ENCODE measurements around the gene TMEM135.
"Not testable (repeated sequence)": the region's sequence is repeated elsewhere in the genome, so short reads cannot be mapped to it uniquely, and the experiment has no call there.

TMEM135 gene

DNA sequence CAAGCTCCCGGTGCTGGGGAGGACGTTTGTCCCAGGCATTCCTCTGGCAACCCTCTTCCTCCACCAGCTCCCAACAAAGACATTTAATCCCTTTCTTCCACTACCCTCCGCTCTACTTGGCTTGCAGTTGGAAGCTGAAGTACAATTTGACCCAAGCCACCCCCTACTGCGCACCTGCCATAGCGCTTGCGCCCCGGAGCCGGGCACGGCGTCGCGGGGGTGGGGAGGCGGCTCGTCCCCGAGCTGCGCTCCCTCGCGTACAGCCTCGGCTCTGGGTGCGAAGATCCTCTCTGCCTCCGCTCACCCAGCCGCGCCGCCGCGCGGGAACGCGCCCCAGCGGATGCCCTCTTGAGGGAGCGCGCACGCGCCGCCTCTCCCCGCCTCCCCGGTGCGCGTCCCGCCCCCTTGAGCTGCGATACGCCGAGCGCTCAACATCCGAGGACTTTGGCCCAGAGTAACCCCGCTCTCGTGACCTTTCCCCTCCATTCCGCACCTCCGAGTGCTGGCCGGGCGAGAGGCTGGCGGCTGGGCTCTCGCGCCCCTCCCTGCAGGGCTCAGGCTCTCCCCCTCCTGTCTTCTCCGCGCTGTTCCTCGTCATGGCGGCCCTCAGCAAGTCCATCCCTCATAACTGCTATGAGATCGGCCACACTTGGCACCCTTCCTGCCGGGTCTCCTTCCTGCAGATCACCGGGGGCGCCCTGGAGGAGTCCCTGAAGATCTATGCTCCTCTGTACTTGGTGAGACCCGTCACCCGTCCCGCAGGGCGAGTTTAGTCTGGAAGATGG, at the start of gene TMEM135:
Gene TMEM135, plus strand, starts transcription at position 485 of the 785 bp plus-strand sequence. Its CDS starts 112 bp downstream, at position 597.
- peak; percentile 80 for DNase-seq (ENCODE audit: low read depth, low spot score)

DNA sequence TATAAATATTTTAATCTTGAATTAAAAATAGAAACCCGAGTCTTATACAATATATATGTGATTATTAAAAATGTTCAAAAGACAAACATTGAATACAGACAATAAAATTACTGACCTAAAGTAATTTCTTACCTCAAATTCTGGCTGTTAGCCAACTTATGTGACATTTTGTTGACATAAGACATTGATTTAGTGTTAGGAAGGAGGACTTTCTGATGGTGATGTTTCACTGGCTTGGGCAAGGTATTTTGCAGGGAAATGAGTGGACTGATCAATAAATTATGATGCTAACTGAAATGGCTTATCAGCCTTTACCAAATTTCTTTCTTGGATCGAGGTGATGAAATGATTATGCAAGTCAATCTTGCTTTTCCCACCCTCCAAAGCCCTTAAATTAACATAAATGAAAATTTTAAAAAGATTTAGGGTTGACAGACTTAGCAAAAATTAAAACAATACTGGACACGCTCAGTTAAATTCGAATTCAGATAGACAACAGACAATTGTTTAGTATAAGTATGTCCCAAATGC, 49.3 kb upstream of the TMEM135 start:
- DNase-seq (ENCODE audit: low read depth, low spot score): no peak

DNA sequence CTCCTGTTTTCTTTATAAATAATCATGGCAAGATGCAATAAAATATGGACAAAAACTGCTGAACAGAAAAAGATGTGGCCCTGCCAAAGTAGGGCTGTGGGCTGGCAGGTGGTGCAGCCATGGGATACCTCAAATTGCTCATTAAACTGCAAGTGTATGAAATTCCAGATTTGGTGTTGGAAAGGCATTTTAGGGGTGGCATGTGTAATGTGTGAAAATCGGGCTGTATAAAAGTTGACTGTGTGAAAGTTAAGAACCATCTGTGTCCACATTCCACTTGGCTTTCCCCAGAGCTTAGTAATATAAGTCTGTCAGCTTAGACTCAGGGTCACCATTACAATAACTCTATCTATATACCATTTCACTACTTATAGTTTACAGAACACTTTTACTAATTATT, 47.7 kb upstream of the TMEM135 start:
- DNase-seq (ENCODE audit: low read depth, low spot score): no peak

DNA sequence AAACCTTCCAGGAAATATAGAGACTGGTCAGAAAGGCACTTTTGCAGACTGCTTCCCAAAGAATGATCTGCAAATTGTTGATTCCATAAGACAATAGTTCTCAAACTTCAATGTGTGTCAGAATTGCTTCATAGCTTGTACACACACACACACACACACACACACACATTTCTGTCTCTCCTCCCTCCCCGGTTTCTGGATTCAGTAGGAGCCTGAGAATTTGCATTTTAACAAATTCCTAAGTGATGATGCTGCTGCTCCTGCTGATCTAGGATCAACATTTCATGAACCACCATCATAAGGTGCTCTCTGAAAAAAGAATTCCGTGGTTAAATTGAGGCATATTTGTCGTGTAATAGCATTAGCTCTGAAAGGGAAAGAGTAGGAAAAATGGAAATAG, 47.2 kb upstream of the TMEM135 start:
- no peak for DNase-seq (ENCODE audit: low read depth, low spot score)

DNA sequence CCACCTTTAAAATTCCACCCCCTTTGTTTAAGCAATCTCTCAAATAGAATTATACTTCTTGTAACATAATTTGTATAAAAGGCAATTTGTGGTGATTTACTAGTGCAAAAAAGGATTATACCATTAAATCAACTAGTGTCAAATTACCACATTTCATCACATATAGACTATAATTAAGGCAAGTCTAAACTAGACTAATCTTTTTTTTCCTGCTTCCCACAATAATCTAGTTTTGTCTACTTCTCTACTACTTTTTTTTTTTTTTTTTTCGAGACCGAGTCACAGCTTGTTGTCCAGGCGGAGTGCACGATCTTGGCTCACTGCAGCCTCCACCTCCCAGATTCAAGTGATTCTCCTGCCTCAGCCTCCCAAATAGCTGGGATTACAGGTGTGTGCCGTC, 46.4 kb upstream of the TMEM135 start:
- no peak for DNase-seq (ENCODE audit: low read depth, low spot score)

DNA sequence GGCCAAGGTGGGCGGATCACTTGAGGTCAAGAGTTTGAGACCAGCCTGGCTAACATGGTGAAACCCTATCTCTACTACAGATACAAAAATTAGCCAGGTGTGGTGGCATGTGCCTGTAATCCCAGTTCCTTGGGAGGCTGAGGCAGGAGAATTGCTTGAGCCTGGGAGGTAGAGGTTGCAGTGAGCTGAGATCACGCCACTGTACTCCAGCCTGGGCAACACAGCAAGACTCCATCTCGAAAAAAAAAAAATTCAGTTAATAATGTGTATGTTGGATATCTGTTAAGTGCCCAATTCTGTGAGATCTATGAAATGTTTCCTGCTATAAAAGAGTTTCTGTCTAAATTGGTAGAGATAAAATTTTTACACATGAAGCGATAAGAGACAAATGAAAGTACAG, 45.4 kb upstream of the TMEM135 start:
- not testable (repeated sequence) for DNase-seq (ENCODE audit: low read depth, low spot score)

DNA sequence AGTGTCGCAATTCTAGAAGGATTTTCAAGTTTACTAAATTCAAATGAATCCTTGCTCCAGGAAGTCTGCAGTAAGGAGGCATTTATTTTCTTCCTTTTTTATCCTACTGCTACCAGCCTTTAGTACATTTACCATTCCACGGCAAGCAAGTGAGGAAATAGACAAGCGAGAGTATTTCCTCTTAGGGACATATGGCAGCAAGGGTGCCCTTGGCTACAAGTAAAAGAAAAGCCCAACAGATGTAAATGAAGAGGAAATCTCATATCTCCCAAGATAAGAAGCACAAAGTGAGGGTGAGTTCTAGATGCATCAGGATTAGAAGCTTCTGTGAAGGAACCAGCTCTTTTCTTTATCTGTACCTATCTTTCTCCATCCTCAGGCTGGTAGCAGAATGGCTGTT, 44.7 kb upstream of the TMEM135 start:
- no peak for DNase-seq (ENCODE audit: low read depth, low spot score)

DNA sequence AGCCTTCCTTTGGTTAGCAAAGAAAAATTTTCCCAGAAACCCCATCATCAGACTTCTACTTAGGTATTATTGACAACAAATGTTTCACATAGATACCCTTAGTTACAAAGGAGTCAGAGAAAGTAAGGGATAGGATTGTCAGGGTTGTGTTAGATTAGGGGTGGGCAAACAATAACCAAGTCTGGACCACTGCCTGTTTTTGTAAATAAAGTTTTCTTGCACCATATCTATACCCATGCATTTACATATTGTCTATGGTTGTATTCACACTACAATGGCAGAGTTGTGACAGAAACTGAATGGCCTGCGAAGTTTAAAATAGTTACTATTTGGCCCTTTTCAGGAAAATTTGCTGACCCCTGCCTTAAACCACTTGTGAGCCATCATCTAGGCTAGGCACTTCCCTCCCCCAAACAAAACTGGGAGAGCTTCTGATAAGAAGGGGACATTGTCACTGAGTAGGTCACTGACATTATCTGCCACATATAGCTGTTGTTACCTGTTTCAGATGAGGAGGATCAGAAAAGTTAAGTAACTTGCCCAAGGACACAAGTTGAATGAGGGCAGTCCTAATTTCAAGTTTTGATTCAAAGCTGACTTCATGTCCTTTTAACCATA, 40.7 kb upstream of the TMEM135 start:
- DNase-seq (ENCODE audit: low read depth, low spot score): no peak

DNA sequence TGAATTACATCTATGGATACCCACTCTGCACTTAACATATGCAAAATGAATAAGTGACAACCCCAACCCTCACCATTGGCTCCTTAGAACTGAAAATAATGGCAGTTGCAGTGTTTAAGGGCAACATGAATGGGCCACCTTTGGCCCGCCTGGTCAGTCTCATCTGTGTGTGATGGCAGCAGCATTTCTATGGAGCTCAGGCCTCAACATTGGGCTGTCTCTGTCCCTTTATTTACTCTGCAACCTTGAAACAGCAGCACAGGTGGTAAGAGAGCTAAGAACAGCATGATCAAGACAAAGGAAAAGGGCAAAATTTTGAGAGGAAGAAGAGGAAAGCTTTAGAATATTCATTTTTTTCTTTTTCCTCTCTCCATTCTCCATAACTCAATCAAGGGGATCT, 38.3 kb upstream of the TMEM135 start:
- no peak for DNase-seq (ENCODE audit: low read depth, low spot score)

DNA sequence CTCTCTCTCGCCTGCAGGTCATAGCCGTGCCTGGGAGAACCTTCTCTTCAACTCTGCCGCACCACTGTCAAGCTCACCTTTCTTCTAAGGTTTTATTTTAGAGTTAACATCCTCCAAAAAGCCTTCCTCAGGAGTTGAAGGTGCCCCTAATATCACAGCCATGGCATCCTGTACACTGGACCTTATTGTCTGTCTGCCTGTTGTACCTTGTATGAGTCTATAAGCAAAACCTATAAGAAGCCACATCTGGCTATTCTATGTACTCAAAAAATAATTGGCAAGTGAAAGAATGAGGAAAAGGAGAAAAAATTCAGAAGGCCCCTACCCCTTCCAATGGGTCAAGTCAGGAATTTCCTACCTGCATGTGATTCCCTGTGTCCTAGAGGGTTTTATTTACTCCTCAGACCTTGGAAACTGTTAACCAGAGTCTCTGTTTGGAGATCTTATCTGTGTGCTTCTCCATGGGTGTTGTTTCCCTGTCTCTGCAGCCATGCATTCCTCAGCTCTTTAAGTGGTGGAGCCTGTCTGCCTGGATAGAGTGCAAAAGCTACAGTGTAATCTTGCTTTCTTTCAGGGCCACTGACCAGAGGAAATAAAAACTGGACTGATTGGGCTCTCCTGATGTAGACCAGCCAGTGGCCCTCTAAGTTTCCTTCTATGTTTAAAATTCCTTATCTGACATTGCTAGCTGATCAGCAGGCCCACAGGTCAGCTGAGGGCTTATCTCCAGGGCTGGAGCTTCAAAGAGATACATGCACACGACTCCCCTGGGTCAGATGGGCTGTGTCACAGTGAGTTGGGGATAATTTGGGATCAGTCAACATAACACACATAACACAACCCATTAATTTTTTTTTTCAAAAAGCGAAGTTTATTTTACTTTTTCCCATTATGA, 37.6 kb upstream of the TMEM135 start:
- DNase-seq (ENCODE audit: low read depth, low spot score): no peak

DNA sequence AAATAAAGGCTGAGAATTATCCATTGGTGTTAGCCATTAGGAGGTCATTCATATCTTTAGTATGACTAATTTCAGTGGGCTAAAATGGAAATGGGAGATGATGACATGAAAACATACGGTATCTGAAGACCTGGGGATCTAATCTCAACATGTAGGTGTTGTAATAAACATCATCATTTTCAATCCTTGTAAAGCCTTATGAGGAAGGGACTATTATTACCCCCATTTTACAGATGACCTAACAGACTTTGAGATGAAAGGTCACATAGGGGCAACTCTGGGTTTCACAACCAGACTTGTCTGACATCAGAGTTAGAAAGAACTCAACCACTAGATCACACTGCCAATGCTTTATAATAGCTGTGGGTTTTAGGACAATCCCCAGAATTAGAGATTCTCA, 34.8 kb upstream of the TMEM135 start:
- DNase-seq (ENCODE audit: low read depth, low spot score): no peak

DNA sequence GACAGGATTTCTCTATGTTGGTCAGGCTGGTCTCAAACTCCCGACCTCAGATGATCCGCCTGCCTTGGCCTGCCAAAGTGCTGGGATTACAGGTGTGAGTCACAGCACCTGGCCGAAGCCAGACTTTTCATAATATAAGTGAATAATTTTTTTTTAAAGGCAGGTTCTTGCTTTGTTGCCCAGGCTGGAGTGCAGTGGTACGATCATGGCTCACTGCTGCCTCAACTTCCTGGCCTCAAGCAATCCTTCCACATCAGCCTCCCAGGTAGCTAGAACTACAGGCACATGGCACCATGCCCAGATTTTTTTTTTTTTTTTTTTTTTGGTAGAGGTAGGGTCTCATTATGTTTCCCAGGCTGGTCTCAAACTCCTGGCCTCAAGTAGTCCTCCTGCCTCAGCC, 33.5 kb upstream of the TMEM135 start:
- not testable (repeated sequence) for DNase-seq (ENCODE audit: low read depth, low spot score)

DNA sequence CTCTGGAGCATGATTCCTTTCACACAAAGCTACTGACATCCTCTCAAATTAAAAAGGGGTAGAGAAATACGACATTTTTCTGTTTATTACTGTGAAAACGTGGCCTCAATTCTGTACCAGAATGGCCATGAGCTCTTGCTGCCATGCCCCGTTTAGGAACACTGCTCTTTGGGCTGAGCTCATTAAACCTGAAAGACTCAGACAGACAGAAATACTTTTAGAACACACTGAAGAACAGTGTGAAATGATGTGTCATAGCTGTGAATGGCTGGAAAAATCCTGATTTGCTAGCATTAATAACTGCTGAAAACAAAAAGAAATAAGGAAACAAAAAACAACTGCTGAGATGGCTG, 32.2 kb upstream of the TMEM135 start:
- DNase-seq (ENCODE audit: low read depth, low spot score): no peak

DNA sequence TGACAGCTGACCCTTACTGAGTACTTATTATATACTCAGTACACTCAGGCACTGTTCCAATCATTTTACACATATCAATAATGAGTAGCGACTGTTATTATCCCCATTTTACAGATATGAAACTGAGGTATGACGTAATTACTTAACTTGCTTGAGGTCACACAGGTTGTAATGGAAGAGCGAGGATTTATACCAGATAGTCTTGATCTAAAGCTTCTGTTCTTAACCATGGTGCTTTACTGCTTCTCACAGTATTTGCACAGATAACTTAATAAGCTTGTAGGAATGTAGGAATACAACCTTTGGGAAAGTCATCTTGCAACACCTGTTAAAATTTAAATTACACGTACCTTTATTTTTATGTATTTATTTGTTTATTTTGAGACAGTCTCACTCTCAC, 31.7 kb upstream of the TMEM135 start:
- no peak for DNase-seq (ENCODE audit: low read depth, low spot score)

DNA sequence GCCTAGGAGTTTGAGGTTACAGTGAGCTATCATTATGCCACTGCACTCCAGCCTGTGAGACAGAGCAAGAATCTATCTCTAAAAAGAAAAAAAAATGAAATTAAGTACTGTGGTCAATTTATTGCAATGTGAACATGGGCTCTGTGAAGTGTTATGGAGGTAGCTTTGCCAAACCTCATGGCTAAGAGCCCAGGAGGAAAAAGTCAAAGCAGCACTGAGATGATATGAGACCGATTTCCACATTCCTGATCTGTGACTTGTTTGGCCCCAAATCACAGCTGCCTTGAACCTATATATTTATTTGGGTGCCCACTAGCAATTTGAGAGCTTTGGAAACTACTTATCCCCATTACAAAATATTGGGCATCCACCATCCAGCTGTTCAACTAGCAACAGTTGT, 29.8 kb upstream of the TMEM135 start:
- no peak for DNase-seq (ENCODE audit: low read depth, low spot score)

DNA sequence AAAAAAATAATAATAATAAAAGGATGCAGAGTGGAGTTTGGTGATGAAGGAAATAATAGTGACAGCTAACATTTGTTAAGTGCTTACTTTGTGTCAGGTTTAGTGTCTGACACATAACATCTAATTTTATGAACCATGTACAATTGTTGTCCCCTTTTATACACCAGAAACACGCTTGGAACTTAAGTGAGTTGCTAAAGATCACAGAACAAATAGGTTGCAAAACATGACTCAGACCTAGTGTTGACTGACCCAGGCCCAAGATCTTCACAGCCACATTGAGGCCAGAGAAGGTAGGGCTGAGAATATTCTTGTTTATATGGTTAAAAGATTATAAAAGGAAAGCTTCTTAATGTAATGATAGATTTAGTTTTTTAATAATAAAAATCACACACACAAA, 25.6 kb upstream of the TMEM135 start:
- DNase-seq (ENCODE audit: low read depth, low spot score): no peak

DNA sequence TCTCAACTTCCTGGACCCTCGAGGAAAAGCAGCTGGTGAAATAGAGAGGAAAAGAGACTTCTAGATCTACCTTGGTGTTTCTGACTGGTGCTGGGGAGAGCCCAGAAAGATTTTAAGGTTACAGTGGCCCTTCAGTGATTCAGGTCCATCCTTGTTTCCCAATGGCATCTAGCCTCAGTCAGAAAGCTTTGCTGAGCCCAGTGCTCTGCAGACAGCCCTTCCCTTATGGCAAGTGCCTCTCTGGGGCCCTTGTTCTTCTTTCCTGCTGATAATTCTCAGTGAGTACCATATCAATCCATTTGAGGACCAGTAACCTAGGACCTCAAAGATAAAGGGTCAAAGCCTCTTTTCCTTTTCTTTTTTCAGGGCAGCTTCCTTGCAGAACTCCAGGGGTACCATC, 25.1 kb upstream of the TMEM135 start:
- no peak for DNase-seq (ENCODE audit: low read depth, low spot score)

DNA sequence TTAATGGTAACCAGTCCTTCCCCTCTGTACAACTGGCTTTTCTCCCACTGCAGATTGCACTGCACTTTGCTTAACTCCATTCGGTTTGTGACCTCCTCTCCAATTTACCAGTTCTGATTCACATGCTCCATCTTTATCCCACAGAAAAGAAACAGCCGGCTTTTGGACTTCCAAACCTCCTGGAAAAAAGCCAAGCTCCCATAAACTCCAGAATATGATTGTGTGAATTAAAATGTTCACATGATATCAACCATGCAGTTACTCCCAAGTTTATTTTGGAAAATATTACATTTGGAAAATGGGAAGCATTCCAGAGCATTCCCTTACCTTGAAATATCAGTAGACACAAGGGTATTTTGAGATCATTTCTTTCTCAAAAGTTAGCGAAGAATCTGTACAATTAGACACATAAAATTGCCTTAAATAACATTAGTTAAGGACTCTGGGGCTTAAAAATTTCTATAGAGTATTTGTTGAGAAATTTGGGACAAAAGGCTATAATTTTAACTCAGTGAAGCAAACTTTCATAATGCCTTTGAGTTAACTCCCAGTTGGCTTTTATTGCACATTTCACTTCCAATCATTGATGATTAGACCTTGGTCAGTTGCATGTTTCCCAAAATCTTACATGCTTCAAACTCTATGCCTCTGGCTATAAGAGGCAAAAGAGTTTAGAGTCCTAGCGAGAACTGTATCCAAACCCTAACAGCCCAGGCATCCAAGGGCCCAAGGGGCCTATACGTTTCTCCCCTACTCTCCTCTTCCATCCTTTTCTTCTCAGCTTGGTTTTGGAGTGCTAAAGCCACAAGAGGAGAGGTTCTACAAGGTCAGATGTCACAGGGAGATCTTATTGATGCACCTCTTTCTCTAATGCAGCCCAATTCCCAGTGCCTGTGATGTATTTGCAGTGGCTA, 23.6 kb upstream of the TMEM135 start:
- no peak for DNase-seq (ENCODE audit: low read depth, low spot score)

DNA sequence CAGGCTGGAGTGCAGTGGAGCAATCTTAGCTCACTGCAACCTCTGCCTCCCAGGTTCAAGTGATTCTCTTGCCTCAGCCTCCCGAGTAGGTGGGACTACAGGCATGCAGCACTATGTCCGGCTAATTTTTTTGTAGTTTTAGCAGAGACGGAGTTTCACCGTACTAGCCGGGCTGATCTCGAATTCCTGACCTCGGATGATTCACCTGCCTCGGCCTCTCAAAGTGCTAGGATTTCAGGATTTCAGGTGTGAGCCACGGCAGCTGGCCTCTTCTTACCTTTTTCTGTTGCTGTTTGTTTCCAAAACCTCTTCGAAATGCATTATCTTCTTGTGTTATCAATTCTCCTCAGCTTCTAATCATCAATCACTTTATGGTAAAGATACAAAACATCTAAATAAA, 22.1 kb upstream of the TMEM135 start:
- DNase-seq (ENCODE audit: low read depth, low spot score): no peak

DNA sequence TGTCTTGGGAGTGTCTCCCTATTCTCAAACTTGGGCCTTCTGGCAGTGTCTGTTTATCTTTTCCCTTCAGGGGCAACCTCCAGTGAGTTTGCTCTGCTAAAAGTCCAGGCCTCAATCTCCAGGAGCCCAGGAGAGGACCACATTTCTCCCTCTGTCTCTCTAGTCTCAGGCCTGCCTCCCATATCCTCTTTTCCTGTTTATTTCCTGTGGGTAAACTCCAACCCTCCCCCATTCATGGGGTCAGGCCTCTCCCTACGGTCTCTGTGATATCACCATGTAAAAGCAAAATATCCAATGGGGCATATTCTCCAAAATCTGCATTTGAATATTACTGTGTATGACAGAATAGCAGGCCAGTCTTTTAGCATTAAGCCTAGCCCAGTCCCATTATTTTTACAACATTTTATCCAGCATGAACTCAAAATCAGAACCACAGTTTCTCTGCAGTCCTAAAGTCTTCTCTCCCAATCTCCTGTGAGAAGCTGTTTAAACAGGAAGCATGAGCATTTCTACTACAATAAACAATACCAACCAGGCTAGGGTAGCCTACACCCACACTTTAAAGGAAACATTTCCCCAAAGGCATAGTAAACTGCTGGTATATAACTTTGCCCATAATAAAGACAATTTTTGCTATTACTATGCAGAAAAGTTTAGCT, 18.0 kb upstream of the TMEM135 start:
- DNase-seq (ENCODE audit: low read depth, low spot score): no peak

DNA sequence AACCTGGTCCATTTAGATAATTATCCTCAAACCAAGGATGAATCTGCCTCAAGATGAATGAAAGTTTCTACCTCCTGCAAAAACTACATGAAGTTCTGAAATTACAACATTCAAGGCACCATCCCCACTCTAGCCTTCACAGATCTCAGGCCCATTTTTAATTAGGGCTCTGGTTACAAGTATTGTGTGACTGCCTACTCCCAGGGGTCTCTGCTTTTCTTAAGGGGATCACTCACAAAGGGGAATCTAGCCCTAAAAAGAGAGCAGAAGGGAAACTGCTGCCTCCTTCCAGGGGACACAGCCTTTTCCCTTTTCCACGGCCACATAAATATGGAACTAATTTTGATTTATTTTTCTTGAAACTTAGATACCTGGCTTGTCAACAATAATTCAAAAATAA, 17.4 kb upstream of the TMEM135 start:
- DNase-seq (ENCODE audit: low read depth, low spot score): no peak

All from activated naive CD8-positive, alpha-beta T cell treated with anti-CD3 and anti-CD28 coated beads, Interleukin-2, amount 50 U/mL, for 16 hours (primary cell).